Measurements from ENCODE around the gene PTER.

DNA sequence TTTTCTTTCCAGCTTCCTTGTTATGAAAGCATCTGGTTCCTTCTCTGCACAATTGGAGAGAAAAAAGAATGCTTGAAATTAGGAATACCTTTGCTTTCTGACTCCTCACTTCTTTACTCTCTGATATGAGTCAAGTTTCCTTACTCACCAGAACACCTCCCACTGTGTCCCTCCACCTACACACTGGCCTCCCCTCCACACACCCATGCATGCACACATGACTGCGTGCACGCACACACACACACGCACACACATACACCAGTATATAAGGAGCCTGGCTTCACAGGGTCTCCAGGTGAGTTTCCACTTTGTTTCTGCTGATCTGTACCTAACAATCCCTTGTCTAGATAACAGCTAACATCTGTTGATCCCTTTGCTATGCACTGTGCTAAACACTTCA lies 11.4 kb upstream of the PTER start:
- TF ChIP-seq, protein P1, sequence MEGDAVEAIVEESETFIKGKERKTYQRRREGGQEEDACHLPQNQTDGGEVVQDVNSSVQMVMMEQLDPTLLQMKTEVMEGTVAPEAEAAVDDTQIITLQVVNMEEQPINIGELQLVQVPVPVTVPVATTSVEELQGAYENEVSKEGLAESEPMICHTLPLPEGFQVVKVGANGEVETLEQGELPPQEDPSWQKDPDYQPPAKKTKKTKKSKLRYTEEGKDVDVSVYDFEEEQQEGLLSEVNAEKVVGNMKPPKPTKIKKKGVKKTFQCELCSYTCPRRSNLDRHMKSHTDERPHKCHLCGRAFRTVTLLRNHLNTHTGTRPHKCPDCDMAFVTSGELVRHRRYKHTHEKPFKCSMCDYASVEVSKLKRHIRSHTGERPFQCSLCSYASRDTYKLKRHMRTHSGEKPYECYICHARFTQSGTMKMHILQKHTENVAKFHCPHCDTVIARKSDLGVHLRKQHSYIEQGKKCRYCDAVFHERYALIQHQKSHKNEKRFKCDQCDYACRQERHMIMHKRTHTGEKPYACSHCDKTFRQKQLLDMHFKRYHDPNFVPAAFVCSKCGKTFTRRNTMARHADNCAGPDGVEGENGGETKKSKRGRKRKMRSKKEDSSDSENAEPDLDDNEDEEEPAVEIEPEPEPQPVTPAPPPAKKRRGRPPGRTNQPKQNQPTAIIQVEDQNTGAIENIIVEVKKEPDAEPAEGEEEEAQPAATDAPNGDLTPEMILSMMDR (IDR thresholded peaks at IDR 0.05; ENCODE audit: poor library complexity), result no peak
- TF ChIP-seq EZH2phosphoT487 (IDR thresholded peaks at IDR 0.05; ENCODE audit: low read depth, severe bottlenecking, unreplicated experiment), result no peak

Data from hepatocyte (in vitro differentiated cells).